Lung (tissue), 12 donors: Measurements from ENCODE around the gene PHF2. TPM values are rescaled to one million over a fixed set of nuclear protein-coding genes. Genes with fewer than 3 reads are reported as not detected.

Experiments used
- ATAC-seq: fragments of 200-7000 bp; cut with Tn5 transposase; one replicate; pipeline ENCODE4 v1.9.1; 2020; ENCODE audit warnings: moderate number of reproducible peaks; ENCODE audit not compliant: insufficient read depth, low FRiP score
- DNase-seq, 3 donors: peaks; one replicate each; pipeline ENCODE4 v3.0.0-alpha.2; 2013 to 2017
- H3K27ac ChIP-seq, 2 donors: one replicate each; pipeline ENCODE4 v1.5.1; 2013; ENCODE audit warnings: mild to moderate bottlenecking in 2 of 2, moderate library complexity in 2 of 2, control low read depth in 1 of 2, inconsistent platforms in 1 of 2, low read depth in 1 of 2, low read length in 1 of 2
- H3K27me3 ChIP-seq, 3 donors: one replicate each; pipeline ENCODE4 v1.5.1; 2013; ENCODE audit warnings: low read length in 2 of 3; ENCODE audit not compliant: control insufficient read depth in 3 of 3, insufficient read depth in 3 of 3
- H3K36me3 ChIP-seq, 4 donors: one replicate each; pipeline ENCODE4 v1.5.1; 2013; ENCODE audit warnings: low read length in 4 of 4, mild to moderate bottlenecking in 1 of 4, moderate library complexity in 1 of 4; ENCODE audit not compliant: control insufficient read depth in 4 of 4, insufficient read depth in 4 of 4
- H3K4me1 ChIP-seq, 5 donors: one replicate each; pipeline ENCODE4 v1.5.1; 2013; ENCODE audit warnings: low read length in 5 of 5, mild to moderate bottlenecking in 2 of 5, moderate library complexity in 1 of 5; ENCODE audit not compliant: control insufficient read depth in 5 of 5, insufficient read depth in 5 of 5
- H3K4me3 ChIP-seq: one replicate; pipeline ENCODE4 v1.5.1; 2013; ENCODE audit warnings: mild to moderate bottlenecking, control low read depth, moderate library complexity
- H3K9ac ChIP-seq, 2 donors: one replicate each; pipeline ENCODE4 v1.5.1; 2013; ENCODE audit warnings: low read length in 2 of 2, control low read depth in 1 of 2; ENCODE audit not compliant: insufficient read depth in 1 of 2
- H3K9me3 ChIP-seq, 4 donors: one replicate each; pipeline ENCODE4 v1.5.1; 2013; ENCODE audit warnings: low read length in 3 of 4, mild to moderate bottlenecking in 1 of 4, moderate library complexity in 1 of 4; ENCODE audit not compliant: control insufficient read depth in 4 of 4, insufficient read depth in 3 of 4
- WGBS, 2 donors: extraction: QIAGEN DNeasy Blood & Tissue Kit; methylation state at CpG; one replicate each; pipeline ENCODE4 v1.1.7; 2013; 5-methylcytosine and 5-hydroxymethylcytosine counted together
- polyA plus RNA-seq, 2 donors: library from polyadenylated mRNA; stranded (reverse); fragments of 200-250 nt; gene quantifications; one replicate each; pipeline ENCODE4 v1.2.1, GENCODE V29; 2013
- total RNA-seq, 2 donors: library from RNA; depleted of rRNA in 1 of 2; stranded (reverse); fragments of >200 nt in 1 of 2; gene quantifications; one replicate each; pipeline ENCODE4 v1.2.1, GENCODE V29; 2014 to 2021
- TF ChIP-seq, protein P1 (sequence below): IDR thresholded peaks from 2 replicates; pipeline ENCODE4 v1.5.1; 2012; ENCODE audit warnings: mild to moderate bottlenecking; ENCODE audit errors: control extremely low read depth, extremely low read depth
- donor health status: control.
- donor health status: control.
- donor health status: Bipolar disorder and iron deficiency.
- donor health status: healthy.
- donor health status: DM: yes; HTN: yes; CAD: no.

Gene PHF2
- total and polyA plus RNA-seq, 4 donors, result 20.1 to 33.6 (median 30.2) TPM

DNA sequence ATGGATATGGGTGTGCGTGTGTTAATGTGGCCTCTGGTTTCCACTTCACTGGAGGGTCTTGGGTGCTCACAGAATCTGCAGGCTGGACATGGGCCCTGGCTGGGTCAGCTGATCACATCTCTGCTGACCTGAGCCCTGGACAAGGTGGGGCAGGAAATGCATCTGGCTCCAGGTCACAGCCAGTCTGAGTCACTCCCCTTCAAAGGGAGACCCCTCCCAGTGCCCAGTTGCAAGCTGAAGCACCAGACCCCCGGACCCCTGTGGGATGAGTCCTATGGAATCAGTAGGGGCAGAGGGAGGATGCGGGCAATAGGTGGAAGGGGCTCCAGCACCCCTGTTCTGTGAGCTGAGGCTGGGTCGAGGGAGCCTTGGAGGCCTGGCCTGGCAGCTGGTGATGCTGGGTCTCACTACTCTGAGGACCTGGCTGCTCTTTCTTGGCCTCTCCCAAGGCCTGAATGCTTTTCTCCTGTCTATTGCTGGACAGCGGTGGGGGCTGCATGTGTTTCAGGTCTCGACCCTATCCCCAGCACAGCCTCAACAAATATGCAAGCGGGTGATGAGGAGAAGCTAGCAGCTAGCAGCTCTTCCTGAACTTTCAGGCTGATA, 54.5 kb downstream of the PHF2 start:
- H3K36me3 ChIP-seq, result peaks cover 0 to 46% (median 19%) of the 10 kb centered on the region in 4 donors
- peaks cover 0 to 7% (median 3%) of the 10 kb centered on the region in 4 donors for H3K9me3 ChIP-seq
- no peak overlapping the region for H3K4me3 ChIP-seq
- TF ChIP-seq, protein P1, sequence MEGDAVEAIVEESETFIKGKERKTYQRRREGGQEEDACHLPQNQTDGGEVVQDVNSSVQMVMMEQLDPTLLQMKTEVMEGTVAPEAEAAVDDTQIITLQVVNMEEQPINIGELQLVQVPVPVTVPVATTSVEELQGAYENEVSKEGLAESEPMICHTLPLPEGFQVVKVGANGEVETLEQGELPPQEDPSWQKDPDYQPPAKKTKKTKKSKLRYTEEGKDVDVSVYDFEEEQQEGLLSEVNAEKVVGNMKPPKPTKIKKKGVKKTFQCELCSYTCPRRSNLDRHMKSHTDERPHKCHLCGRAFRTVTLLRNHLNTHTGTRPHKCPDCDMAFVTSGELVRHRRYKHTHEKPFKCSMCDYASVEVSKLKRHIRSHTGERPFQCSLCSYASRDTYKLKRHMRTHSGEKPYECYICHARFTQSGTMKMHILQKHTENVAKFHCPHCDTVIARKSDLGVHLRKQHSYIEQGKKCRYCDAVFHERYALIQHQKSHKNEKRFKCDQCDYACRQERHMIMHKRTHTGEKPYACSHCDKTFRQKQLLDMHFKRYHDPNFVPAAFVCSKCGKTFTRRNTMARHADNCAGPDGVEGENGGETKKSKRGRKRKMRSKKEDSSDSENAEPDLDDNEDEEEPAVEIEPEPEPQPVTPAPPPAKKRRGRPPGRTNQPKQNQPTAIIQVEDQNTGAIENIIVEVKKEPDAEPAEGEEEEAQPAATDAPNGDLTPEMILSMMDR, result no peak
- no peak overlapping the region for H3K27ac ChIP-seq
- H3K9ac ChIP-seq, result no peak overlapping the region
- WGBS, 2 donors, result 92 to 99% methylated on average over 7 of the region's 7 CpGs
- H3K4me1 ChIP-seq, result peaks cover 0 to 6% (median 0%) of the 10 kb centered on the region in 5 donors
- DNase-seq, result no peak
- H3K27me3 ChIP-seq, result no peaks in the 10 kb centered on the region
- no peak for ATAC-seq

DNA sequence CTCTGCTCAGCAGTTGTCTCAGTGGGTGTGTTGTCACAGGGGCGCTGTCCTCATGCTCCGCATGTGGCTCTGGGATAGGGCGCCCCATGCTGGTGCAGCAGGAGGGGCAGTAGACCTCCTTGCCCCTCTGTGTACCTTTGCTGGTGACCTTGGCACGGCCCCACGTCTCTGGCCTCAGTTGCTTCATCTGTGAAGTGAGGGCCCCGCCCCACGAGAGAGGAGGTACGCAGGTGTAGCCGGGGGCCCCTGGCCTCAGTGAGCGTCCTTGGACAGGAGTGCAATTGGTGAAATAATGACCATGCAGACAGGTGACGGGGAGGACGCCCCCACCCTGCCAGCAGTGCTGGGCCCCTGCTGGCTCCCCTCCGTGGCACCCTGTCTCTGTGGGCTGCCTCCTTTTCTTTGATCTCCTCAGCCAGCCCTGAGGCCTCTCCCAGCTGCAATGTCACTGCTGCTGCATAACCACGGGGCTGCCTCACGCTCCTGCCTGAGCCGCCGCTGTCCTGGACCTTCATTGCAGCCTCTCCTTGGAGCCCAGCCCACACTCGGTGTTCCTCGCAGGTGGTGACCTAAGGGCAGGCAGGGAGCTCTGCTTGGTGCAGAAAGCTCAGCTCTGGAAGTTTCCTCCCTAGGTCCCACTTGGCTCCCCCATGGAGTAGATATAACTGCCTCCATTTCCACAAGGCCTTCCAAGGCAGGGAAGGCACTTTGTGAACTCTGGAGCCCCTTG, 57.3 kb downstream of the PHF2 start:
- H3K9ac ChIP-seq, result no peak overlapping the region
- DNase-seq (peak in 1 of 3 donors; percentile 6), ATAC-seq (no peak)
- no peak overlapping the region for H3K27ac ChIP-seq
- no peaks in the 10 kb centered on the region for H3K27me3 ChIP-seq
- TF ChIP-seq, protein P1, result no peak
- no peak overlapping the region for H3K4me3 ChIP-seq
- H3K4me1 ChIP-seq, result peaks cover 0 to 6% (median 0%) of the 10 kb centered on the region in 5 donors
- 88 to 91% methylated on average over 19 of the region's 19 CpGs for WGBS, 2 donors
- peaks cover 11 to 56% (median 40%) of the 10 kb centered on the region in 4 donors for H3K36me3 ChIP-seq
- peaks cover 0 to 4% (median 2%) of the 10 kb centered on the region in 4 donors for H3K9me3 ChIP-seq

DNA sequence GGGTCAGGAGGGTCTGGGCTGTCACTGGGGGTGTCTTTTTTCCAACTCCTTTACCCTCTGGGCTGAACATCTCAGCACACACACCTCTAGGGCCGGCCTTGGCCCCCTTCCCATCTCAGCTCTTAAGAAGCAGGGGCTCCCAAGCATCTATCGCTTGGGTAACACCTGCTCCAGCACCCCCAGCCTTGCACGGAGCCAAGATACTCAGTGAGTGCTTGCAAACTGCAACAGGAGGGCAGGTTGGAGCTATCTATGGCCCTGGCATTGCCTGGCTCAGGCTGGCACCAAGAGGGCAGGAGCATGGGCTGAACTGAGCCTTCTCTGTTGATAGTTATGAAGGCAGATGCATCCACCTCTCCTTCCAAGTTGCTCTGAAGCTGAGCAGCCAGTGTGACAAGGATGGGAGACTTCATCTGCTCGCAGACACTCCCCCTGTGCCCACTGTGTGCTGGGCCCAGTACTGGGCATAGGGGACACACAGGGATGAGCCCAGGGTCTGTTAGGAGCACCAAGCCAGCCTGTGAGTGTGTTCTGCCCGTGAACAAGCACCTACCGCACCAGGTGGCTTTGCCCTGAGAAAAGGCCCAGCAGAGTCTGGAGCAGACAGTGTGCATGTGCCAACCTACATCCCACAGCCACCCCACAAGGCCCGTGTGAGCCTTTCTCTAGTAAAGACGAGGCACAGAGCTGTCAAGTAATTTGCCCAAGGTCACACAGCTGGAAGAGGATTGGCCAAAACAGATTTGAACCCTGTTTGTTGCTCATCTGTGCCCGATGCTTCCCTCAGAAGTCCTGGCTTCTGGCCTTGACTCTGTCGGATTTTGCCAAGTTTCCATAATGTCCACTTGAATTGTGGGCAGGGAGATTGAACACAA, 58.2 kb downstream of the PHF2 start:
- 87 to 90% methylated on average over 10 of the region's 10 CpGs for WGBS, 2 donors
- peaks cover 0 to under 1% (median 0%) of the 10 kb centered on the region in 5 donors for H3K4me1 ChIP-seq
- no peak overlapping the region for H3K4me3 ChIP-seq
- H3K27ac ChIP-seq, result no peak overlapping the region
- DNase-seq (no peak), ATAC-seq (no peak)
- H3K27me3 ChIP-seq, result no peaks in the 10 kb centered on the region
- peaks cover 12 to 57% (median 42%) of the 10 kb centered on the region in 4 donors for H3K36me3 ChIP-seq
- TF ChIP-seq, protein P1, result no peak
- H3K9ac ChIP-seq, result no peak overlapping the region
- H3K9me3 ChIP-seq, result peaks cover 0 to 4% (median 3%) of the 10 kb centered on the region in 4 donors
